GM19395 (cell line): ENCODE measurements around the gene DROSHA.
"Not testable (repeated sequence)": the region's sequence is repeated elsewhere in the genome, so short reads cannot be mapped to it uniquely, and the experiment has no call there.

ENCODE experiments used
- ATAC-seq: cut with Tn5 transposase; IDR thresholded peaks from one replicate; pipeline ENCODE4 v1.9.1; 2021; ENCODE audit warnings: mild to moderate bottlenecking, moderate library complexity; ENCODE audit not compliant: unreplicated experiment

Gene DROSHA, protein sequence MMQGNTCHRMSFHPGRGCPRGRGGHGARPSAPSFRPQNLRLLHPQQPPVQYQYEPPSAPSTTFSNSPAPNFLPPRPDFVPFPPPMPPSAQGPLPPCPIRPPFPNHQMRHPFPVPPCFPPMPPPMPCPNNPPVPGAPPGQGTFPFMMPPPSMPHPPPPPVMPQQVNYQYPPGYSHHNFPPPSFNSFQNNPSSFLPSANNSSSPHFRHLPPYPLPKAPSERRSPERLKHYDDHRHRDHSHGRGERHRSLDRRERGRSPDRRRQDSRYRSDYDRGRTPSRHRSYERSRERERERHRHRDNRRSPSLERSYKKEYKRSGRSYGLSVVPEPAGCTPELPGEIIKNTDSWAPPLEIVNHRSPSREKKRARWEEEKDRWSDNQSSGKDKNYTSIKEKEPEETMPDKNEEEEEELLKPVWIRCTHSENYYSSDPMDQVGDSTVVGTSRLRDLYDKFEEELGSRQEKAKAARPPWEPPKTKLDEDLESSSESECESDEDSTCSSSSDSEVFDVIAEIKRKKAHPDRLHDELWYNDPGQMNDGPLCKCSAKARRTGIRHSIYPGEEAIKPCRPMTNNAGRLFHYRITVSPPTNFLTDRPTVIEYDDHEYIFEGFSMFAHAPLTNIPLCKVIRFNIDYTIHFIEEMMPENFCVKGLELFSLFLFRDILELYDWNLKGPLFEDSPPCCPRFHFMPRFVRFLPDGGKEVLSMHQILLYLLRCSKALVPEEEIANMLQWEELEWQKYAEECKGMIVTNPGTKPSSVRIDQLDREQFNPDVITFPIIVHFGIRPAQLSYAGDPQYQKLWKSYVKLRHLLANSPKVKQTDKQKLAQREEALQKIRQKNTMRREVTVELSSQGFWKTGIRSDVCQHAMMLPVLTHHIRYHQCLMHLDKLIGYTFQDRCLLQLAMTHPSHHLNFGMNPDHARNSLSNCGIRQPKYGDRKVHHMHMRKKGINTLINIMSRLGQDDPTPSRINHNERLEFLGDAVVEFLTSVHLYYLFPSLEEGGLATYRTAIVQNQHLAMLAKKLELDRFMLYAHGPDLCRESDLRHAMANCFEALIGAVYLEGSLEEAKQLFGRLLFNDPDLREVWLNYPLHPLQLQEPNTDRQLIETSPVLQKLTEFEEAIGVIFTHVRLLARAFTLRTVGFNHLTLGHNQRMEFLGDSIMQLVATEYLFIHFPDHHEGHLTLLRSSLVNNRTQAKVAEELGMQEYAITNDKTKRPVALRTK (N-terminal part only)

DNA sequence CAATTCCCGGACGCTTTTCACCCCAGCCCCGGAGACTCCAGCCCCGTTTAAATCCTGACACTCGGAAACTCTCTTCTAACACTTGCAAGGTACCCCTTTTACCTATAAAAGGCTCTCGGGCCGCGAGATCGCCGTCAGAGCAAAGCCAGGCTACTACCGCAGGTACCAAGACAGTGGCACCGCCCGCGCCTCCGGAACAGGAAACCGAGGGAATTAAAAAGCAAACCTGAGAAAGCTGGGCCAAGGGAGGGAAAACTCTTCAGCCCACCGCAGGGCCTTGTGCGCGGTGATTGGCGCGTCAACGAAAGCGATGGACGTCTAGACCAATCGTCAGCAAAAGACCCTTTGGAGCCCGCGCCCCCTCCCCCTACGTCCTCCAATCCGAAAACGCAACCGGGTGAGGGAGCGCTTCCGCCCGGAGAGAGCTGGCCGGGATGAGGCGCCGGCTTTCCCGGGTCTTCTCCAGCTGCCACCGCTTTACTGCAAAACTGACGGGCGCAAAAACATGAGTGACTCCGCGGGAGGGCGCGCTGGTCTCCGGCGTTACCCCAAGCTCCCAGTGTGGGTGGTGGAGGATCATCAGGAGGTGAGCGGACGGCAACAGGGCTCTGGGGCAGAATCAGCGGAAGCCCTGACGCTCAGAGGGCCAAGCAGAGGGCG lies at the start of gene DROSHA, which contains the start of gene C5orf22:
TSS of gene DROSHA (minus strand) at position 206 of the 660 bp plus-strand sequence. CDS start 3,034 bp downstream, outside the sequence.
TSS of gene C5orf22 (plus strand) at position 414 of the 660 bp plus-strand sequence. CDS start at position 506, 92 bp downstream.
- peak; percentile 93 for ATAC-seq

- ATAC-seq: no peak
Measured at GRCh38 chr5:31579558-31579957, 47.7 kb upstream of the DROSHA start.

DNA sequence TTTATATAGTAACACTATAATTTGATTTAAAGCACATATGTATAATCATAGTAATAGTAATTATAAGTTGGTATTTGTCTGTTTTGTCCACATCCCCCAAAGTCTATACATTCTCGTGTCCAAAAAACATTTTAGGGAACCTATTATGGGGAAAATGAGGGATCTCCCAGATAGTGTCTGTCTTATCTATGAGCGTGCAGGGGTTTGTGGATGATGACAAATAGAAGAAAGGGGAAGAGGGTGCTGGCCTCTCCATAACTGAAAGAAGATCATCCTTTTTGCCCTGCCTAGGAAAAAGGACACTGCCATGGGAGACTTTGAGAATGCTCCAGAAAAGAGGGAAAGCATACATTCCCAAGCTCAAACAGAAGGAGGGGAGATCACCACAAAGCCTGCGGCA lies 45.5 kb upstream of the DROSHA start:
- no peak for ATAC-seq

DNA sequence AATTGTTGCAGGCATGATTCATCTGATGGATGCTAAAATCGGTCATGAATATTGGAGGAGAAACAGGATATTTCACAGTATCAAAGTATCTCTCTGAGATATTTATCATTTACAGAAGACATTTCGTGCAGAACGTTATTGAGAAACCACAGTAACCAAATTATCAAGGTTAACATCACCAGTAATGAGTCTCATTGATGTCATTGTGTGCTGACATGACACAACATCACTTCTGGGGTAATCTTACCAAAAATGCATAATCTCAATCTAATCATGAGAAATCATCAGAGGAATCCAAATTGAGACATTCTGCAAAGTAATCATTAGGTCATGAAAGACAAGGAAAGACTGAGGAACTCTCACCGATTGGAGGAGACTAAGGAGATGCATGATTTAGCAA lies 42.9 kb upstream of the DROSHA start:
- no peak for ATAC-seq

DNA sequence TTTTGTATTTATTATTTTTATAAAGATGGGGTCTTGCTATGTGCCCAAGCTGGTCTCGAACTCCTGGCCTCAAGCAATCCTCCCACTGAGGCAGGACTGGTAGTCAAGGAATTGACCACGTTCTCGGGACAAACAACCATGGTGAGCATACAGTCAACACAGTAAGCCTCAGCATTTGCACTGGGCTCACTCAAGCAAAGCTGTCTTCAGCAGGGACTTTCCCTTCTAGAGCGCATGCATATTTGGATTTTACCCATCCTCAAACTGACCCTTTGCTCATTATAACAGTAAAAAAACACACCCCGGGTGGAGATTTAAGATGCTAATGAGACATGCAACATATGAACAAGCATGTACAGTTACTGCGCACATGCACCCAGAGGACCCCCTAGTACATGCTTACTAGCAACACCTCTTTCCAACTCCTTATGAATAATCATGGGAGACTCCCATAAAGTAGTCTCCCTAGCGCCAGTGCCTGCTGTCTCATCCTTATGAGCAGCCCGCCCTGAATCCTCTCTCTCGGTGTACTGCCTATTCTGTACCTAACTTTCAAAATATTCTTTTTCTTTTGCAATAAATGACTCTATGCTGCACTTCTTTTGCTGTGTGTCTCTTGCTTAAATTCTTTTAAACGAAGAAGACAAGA lies 41.7 kb upstream of the DROSHA start:
- ATAC-seq: peak; percentile 76

GRCh38 chr5:31569068-31569467 lies 37.2 kb upstream of the DROSHA start:
- no peak for ATAC-seq

DNA sequence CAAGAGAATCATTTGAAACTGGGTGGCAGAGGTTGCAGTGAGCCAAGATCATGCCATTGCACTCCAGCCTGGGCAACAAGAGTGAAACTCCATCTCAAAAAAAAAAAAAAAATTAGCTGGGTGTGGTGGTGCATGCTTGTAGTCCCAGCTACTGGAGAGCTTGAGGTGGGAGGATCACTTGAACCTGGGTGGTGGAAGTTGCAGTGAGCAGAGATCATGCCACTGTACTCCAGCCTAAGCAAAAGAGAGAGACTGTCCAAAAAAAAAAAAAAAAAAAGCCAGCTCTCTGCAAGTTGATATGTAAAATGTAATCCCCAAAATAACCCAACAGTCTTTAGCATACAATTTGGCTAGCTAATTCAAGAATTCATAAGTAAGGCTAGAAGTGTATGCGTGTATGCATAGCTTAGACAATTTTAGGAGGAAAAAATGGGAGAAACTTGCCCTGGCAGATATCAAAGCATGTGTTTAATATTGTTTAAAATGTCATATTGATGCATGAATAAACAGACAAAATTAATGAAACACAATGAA lies 36.5 kb upstream of the DROSHA start:
- ATAC-seq: no peak

DNA sequence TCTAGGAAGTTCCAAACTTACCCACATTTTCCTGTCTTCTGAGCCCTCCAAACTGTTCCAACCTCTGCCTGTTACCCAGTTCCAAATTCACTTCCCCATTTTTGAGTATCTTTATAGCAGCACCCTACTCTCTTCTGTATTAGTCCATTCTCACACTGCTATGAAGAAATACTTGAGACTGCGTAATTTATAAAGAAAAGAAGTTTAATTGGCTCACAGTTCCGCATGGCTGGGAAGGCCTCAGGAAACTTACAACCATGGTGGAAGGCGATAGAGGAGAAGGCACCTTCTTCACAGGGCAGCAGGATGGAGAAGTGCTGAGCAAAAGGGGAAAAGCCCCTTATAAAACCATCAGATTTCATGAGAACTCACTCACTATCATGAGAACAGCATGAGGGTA lies 34.5 kb upstream of the DROSHA start:
- ATAC-seq: not testable (repeated sequence)

- ATAC-seq: no peak
Measured at GRCh38 chr5:31563216-31563615, 31.3 kb upstream of the DROSHA start.

DNA sequence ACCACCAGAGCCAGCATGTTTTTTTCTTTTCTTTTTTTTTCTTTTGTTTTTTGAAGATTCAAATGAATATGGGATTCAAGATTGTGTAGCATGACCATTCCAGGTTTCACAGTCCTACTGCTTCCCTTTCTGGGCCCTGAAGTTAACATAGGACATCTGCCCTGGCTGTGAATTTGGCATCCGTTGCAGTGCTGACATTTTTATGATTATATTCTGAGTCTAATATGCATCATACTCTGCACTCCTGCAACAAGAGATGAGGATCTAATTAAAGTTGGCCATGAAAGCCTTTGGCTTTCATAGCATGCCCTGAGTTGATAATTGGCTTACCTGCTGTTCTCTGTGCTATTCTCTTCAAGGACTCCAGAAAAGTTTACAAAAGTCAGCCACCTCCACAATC lies 30.1 kb upstream of the DROSHA start:
- ATAC-seq: no peak

GRCh38 chr5:31559942-31560341 lies 28.0 kb upstream of the DROSHA start:
- no peak for ATAC-seq

- no peak for ATAC-seq
Measured at GRCh38 chr5:31556461-31556860, 24.6 kb upstream of the DROSHA start.

DNA sequence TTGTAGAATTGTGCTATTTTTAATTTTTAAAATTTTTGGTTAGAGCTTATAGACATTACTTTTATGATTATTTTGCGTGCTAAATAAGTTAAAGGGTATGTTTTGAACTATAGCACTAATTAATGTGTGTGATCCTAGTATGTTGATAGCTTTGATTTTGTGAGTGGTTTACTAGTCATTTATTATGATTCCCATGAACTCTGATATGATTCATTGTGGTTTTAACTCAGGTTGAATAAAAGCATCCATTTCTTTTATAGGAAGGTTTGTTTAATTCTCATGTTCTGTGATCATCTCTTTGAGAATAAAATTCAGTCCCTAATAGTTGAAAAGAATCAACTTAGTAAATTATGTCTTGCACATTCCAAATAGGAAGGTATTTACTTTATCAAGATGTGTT lies 22.7 kb upstream of the DROSHA start:
- ATAC-seq: no peak

GRCh38 chr5:31553863-31554262 lies 22.0 kb upstream of the DROSHA start:
- no peak for ATAC-seq

DNA sequence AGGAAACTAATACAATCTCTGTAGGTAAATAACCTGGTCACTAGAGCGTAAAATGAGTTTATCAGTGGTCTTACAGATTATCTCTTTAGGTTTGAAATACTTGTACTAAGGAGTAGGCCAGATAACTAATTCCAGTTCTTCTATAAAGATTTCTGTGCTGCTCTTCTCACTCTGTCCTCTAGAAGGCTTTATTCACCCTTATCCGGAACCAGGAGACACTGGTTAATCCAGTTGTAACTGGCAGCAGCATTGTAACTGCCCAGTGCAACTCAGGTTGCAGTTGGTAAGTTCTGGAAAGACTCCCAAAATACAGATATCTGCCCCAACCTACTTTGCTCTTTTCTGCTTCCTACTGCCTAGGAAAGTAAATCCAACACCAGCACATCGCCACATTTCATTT lies 20.0 kb upstream of the DROSHA start:
- ATAC-seq: no peak

DNA sequence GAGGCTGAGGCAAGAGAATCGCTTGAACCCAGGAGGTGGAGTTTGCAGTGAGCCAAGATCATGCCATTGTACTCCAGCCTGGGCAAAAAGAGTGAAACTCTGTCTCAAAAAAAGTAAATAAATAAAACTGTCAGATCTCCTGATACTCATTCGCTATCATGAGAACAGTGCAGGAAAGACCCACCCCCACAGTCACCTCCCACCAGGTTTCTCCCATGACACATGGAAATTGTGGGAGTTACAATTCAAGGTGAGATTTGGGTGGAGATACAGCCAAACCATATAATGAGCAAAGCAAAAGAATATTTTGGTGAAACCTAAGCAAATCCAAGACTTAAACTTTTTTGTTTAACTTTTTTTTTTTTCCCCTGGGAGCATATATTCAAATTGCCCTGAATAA lies 17.2 kb upstream of the DROSHA start:
- not testable (repeated sequence) for ATAC-seq

DNA sequence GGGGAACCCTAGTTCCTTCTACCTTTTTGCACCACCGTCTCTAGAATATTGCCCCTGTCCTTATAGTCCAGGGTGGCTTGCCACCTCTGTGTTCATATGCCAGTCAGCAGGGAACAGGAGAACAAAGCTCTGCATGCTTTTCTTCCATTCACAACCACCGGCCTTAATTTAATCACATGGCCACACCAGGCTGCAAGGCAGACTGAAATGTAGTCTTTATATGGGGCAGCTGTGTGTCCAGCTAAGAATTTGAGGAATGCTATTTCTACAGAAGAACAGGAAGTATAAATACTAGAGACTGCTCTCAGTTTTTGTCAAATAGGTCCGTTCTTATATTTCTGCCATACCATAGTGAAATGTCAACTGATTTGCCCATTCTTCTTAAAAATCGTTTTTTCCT lies 6.0 kb upstream of the DROSHA start:
- ATAC-seq: no peak

- ATAC-seq: no peak
Measured at GRCh38 chr5:31537349-31537748, 5.5 kb upstream of the DROSHA start.

GRCh38 chr5:31536873-31537272 lies 5.0 kb upstream of the DROSHA start:
- ATAC-seq: no peak

GRCh38 chr5:31534527-31535046 lies 2.7 kb upstream of the DROSHA start:
- no peak for ATAC-seq
